ENCODE measurements around the gene PIP5K1B.

- TF ChIP-seq CTCF (optimal IDR thresholded peaks at IDR 0.05 in 1 of 3, IDR thresholded peaks at IDR 0.05 in 1 of 3, conservative IDR thresholded peaks at IDR 0.05 in 1 of 3; ENCODE audit: extremely low read depth in 1 of 3, insufficient read depth in 2 of 3, low read length in 3 of 3): no peak
- no peak for TF ChIP-seq EZH2 (IDR thresholded peaks at IDR 0.05; ENCODE audit: low read length)
Observed at GRCh38 chr9:68894502-68894901, 189.5 kb downstream of the PIP5K1B start.
